K562 (cell line): ENCODE measurements around the gene IFI30. TPM values are rescaled to one million over a fixed set of nuclear protein-coding genes. Genes with fewer than 3 reads are reported as not detected.

Experiments
- EHMT2 ChIP-seq: fragments of 450-650 bp; IDR thresholded peaks from 2 replicates; pipeline ENCODE4 v1.6.1; 2018; ENCODE audit warnings: antibody characterized with exemption
- GATAD2A ChIP-seq: fragments of 450-650 bp; IDR thresholded peaks from 2 replicates; pipeline ENCODE4 v1.6.1; 2017
- MBD2 ChIP-seq: sonication (generic); IDR thresholded peaks from 2 replicates; pipeline ENCODE4 v1.6.1; 2016; ENCODE audit warnings: low read depth, borderline replicate concordance
- NFE2L1 ChIP-seq: fragments of 450-650 bp; IDR thresholded peaks from 2 replicates; pipeline ENCODE4 v1.6.1; 2016; ENCODE audit warnings: missing genetic modification characterization, low read depth, mild to moderate bottlenecking, missing compliant biosample characterization, moderate library complexity, borderline replicate concordance
- NR1H2 ChIP-seq: sonication (generic); formaldehyde crosslinking; IDR thresholded peaks from 2 replicates; pipeline ENCODE4 v1.4.0; 2020; ENCODE audit warnings: mild to moderate bottlenecking, missing genetic modification reagents
- SMARCE1 ChIP-seq: fragments of 450-650 bp; IDR thresholded peaks from 2 replicates; pipeline ENCODE4 v1.7.1; 2016; ENCODE audit warnings: mild to moderate bottlenecking
- SP2 ChIP-seq: IDR thresholded peaks from 2 replicates; pipeline ENCODE4 v1.6.1; 2011; ENCODE audit warnings: mild to moderate bottlenecking, low read depth, low read length, moderate library complexity; ENCODE audit not compliant: poor library complexity, severe bottlenecking; ENCODE audit errors: extremely low read depth
- ZNF347 ChIP-seq: fragments of 450-650 bp; formaldehyde crosslinking; IDR thresholded peaks from 2 replicates; pipeline ENCODE4 v1.4.0; 2020; ENCODE audit warnings: low read depth, mild to moderate bottlenecking, moderate library complexity
- polyA plus RNA-seq, 8 experiments: library from polyadenylated mRNA; depleted of rRNA in 4 of 8; stranded (reverse) in 5 of 8; unstranded in 3 of 8; fragments of >200 nt; fragmentation: Nextera tagmentation in 2 of 8; fragmentation: Illumina TruSeq in 1 of 8; extraction: Ambion mirVana in 2 of 8; extraction: Trizol in 1 of 8; gene quantifications; 2 replicates each; pipeline versions ENCODE4 v1.2.1 to v1.2.3, GENCODE V29; 2011 to 2014; ENCODE audit warnings: inconsistent platforms in 1 of 8, missing spikeins in 1 of 8
- total RNA-seq, 7 experiments: library from RNA; depleted of rRNA in 6 of 7; stranded (reverse); fragments of >200 nt in 6 of 7; fragmentation: Illumina TruSeq in 2 of 7; extraction: Trizol in 2 of 7; gene quantifications; 2 replicates each; pipeline versions ENCODE4 v1.2.1 to v1.2.3, GENCODE V29; 2011 to 2021; ENCODE audit warnings: low replicate concordance in 1 of 7
- TF ChIP-seq, protein P1 (sequence below): sonication (generic); formaldehyde crosslinking; IDR thresholded peaks from 2 replicates; pipeline ENCODE4 v1.8.0; 2023; ENCODE audit warnings: missing genetic modification reagents, mild to moderate bottlenecking, borderline replicate concordance
- TF ChIP-seq, protein P2 (sequence below), 2 experiments: fragments of 450-650 bp in 1 of 2; sonication (generic) in 1 of 2; formaldehyde crosslinking in 1 of 2; IDR thresholded peaks; 2 replicates each; pipeline versions ENCODE4 v1.7.1 to v1.9.0; 2016 to 2022; ENCODE audit warnings: inconsistent platforms in 1 of 2, mild to moderate bottlenecking in 1 of 2, missing genetic modification reagents in 1 of 2
- TF ChIP-seq, protein P3 (sequence below), 2 experiments: fragments of 450-650 bp in 1 of 2; sonication (generic) in 1 of 2; formaldehyde crosslinking; conservative IDR thresholded peaks; 2 replicates each; pipeline versions ENCODE4 v1.4.0 to v1.8.1; 2020 to 2022; ENCODE audit warnings: mild to moderate bottlenecking in 1 of 2, missing genetic modification reagents in 1 of 2

IFI30 gene
- total and polyA plus RNA-seq, 9 of the 15 experiments (the other 6 are each of a cell fraction or from before 2014, with no cell fraction given): 63.7 to 430 (median 109) TPM

DNA sequence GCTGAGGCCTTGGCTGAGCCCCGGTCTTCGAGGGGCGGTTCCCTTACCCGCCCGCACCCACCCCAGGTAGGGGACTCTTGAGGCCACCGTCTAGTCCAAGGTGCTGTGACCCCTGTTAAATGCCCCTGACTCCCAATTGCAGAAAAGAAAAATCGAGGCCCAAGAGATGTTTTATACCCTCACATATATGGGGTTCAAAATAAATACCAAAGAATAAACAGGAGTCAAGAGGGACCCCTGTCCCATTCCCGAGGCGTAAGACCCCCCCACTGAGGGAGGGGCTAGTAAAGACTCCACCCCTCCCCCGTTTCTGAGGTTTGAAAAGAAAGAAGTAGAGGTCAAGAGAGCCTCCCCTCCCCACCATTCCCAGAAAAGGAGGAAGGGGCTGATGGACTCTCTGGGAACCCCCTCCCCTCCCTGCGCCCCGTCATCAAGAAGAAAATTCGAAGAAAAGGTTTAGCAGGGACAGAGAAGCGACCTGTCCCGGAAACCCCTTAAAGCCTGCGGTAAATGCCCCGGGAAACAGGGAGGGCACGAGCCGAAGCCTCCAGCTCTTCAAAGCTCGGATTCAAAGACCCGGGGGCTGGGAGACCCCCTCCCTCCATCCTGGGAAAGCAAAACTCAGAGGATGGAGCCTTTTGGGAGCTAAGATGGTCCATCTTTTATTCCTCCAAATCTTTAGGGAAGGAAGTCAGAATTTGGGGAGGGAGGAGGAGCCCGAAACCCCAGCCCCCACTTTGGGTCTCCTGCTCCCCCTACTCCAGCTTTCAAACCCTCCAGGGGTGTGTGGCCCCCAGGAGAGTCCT is 31.0 kb downstream of the IFI30 start (continued):
- TF ChIP-seq, protein P1, sequence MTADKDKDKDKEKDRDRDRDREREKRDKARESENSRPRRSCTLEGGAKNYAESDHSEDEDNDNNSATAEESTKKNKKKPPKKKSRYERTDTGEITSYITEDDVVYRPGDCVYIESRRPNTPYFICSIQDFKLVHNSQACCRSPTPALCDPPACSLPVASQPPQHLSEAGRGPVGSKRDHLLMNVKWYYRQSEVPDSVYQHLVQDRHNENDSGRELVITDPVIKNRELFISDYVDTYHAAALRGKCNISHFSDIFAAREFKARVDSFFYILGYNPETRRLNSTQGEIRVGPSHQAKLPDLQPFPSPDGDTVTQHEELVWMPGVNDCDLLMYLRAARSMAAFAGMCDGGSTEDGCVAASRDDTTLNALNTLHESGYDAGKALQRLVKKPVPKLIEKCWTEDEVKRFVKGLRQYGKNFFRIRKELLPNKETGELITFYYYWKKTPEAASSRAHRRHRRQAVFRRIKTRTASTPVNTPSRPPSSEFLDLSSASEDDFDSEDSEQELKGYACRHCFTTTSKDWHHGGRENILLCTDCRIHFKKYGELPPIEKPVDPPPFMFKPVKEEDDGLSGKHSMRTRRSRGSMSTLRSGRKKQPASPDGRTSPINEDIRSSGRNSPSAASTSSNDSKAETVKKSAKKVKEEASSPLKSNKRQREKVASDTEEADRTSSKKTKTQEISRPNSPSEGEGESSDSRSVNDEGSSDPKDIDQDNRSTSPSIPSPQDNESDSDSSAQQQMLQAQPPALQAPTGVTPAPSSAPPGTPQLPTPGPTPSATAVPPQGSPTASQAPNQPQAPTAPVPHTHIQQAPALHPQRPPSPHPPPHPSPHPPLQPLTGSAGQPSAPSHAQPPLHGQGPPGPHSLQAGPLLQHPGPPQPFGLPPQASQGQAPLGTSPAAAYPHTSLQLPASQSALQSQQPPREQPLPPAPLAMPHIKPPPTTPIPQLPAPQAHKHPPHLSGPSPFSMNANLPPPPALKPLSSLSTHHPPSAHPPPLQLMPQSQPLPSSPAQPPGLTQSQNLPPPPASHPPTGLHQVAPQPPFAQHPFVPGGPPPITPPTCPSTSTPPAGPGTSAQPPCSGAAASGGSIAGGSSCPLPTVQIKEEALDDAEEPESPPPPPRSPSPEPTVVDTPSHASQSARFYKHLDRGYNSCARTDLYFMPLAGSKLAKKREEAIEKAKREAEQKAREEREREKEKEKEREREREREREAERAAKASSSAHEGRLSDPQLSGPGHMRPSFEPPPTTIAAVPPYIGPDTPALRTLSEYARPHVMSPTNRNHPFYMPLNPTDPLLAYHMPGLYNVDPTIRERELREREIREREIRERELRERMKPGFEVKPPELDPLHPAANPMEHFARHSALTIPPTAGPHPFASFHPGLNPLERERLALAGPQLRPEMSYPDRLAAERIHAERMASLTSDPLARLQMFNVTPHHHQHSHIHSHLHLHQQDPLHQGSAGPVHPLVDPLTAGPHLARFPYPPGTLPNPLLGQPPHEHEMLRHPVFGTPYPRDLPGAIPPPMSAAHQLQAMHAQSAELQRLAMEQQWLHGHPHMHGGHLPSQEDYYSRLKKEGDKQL (CRISPR knock-in tag): no peak
- no peak for TF ChIP-seq ZNF347
- TF ChIP-seq GATAD2A: peak; percentile 49; the same call in 1 of the 2 replicates
- 0 out of 2 replicates have a peak, but pooled peaks have one; percentile 44 for TF ChIP-seq SMARCE1
- TF ChIP-seq, protein P2, sequence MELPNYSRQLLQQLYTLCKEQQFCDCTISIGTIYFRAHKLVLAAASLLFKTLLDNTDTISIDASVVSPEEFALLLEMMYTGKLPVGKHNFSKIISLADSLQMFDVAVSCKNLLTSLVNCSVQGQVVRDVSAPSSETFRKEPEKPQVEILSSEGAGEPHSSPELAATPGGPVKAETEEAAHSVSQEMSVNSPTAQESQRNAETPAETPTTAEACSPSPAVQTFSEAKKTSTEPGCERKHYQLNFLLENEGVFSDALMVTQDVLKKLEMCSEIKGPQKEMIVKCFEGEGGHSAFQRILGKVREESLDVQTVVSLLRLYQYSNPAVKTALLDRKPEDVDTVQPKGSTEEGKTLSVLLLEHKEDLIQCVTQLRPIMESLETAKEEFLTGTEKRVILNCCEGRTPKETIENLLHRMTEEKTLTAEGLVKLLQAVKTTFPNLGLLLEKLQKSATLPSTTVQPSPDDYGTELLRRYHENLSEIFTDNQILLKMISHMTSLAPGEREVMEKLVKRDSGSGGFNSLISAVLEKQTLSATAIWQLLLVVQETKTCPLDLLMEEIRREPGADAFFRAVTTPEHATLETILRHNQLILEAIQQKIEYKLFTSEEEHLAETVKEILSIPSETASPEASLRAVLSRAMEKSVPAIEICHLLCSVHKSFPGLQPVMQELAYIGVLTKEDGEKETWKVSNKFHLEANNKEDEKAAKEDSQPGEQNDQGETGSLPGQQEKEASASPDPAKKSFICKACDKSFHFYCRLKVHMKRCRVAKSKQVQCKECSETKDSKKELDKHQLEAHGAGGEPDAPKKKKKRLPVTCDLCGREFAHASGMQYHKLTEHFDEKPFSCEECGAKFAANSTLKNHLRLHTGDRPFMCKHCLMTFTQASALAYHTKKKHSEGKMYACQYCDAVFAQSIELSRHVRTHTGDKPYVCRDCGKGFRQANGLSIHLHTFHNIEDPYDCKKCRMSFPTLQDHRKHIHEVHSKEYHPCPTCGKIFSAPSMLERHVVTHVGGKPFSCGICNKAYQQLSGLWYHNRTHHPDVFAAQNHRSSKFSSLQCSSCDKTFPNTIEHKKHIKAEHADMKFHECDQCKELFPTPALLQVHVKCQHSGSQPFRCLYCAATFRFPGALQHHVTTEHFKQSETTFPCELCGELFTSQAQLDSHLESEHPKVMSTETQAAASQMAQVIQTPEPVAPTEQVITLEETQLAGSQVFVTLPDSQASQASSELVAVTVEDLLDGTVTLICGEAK (IDR thresholded peaks at IDR 0.05): no peak
- TF ChIP-seq, protein P2 (CRISPR knock-in tag; IDR thresholded peaks at IDR 0.05): no peak
- TF ChIP-seq EHMT2: no peak
- TF ChIP-seq MBD2: no peak; the same call in 1 of the 2 replicates
- TF ChIP-seq SP2: no peak
- TF ChIP-seq, protein P3, sequence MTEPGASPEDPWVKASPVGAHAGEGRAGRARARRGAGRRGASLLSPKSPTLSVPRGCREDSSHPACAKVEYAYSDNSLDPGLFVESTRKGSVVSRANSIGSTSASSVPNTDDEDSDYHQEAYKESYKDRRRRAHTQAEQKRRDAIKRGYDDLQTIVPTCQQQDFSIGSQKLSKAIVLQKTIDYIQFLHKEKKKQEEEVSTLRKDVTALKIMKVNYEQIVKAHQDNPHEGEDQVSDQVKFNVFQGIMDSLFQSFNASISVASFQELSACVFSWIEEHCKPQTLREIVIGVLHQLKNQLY (CRISPR knock-in tag; conservative IDR thresholded peaks at IDR 0.05): no peak
- TF ChIP-seq NR1H2: no peak
- TF ChIP-seq NFE2L1 (tag): no peak
